Measurements from ENCODE around the gene FGL2. TPM values are rescaled to one million over a fixed set of nuclear protein-coding genes. Genes with fewer than 3 reads are reported as not detected.

Gene FGL2
- total and polyA plus RNA-seq, 5 donors = 8.3 to 31.2 (median 29.4) TPM

GRCh38 chr7:77216181-77216845, 16.7 kb upstream of the FGL2 start:
- intact Hi-C loops (cut with DNase I) = no loop called here
- no peak overlapping the region for H3K27ac ChIP-seq (ENCODE audit: low read length)

GRCh38 chr7:77209479-77210139, 10.0 kb upstream of the FGL2 start:
- no peak for DNase-seq
- intact Hi-C loops (cut with DNase I) = no loop called here
- H3K4me1 ChIP-seq (ENCODE audit: control insufficient read depth, insufficient read depth, low read length) = no peaks in the 10 kb centered on the region
- 92% methylated on average over 6 of the region's 6 CpGs for WGBS
- H3K9me3 ChIP-seq (ENCODE audit: control insufficient read depth, low read length) = peaks cover 2% of the 10 kb centered on the region
- H3K27me3 ChIP-seq (ENCODE audit: control insufficient read depth, insufficient read depth) = no peaks in the 10 kb centered on the region
- H3K27ac ChIP-seq (ENCODE audit: low read length) = no peak overlapping the region
- H3K4me3 ChIP-seq (ENCODE audit: low read length) = no peak overlapping the region
- ATAC-seq = no peak

More at GRCh38 chr7:77216181-77216845, 16.7 kb upstream of the FGL2 start:
- 89% methylated on average over 3 of the region's 3 CpGs for WGBS
- no peak for ATAC-seq
- no peaks in the 10 kb centered on the region for H3K4me1 ChIP-seq (ENCODE audit: control insufficient read depth, insufficient read depth, low read length)
- no peaks in the 10 kb centered on the region for H3K27me3 ChIP-seq (ENCODE audit: control insufficient read depth, insufficient read depth)
- no peak for DNase-seq
- no peak overlapping the region for H3K4me3 ChIP-seq (ENCODE audit: low read length)
- H3K9me3 ChIP-seq (ENCODE audit: control insufficient read depth, low read length) = no peaks in the 10 kb centered on the region

- ATAC-seq (no peak), DNase-seq (no peak)
- Histone ChIP-seq H3K9me3 (ENCODE audit: control insufficient read depth, low read length) (peaks cover 2% of the 10 kb centered on the region), H3K27ac (ENCODE audit: low read length) (no peak overlapping the region), H3K27me3 (ENCODE audit: control insufficient read depth, insufficient read depth) (no peaks in the 10 kb centered on the region), H3K4me3 (ENCODE audit: low read length) (no peak overlapping the region), H3K4me1 (ENCODE audit: control insufficient read depth, insufficient read depth, low read length) (no peaks in the 10 kb centered on the region)
- intact Hi-C loops (cut with DNase I) = no loop called here
Observed at GRCh38 chr7:77208416-77208815, 8.8 kb upstream of the FGL2 start.

- Histone ChIP-seq H3K27ac (ENCODE audit: low read length) (no peak overlapping the region), H3K4me1 (ENCODE audit: control insufficient read depth, insufficient read depth, low read length) (no peaks in the 10 kb centered on the region), H3K27me3 (ENCODE audit: control insufficient read depth, insufficient read depth) (no peaks in the 10 kb centered on the region), H3K9me3 (ENCODE audit: control insufficient read depth, low read length) (peaks cover 2% of the 10 kb centered on the region), H3K4me3 (ENCODE audit: low read length) (no peak overlapping the region)
- intact Hi-C loops (cut with DNase I) = no loop called here
- ATAC-seq = no peak
- WGBS = 98% methylated on average over 3 of the region's 3 CpGs
- no peak for DNase-seq
Observed at GRCh38 chr7:77205706-77206105, 6.1 kb upstream of the FGL2 start.

GRCh38 chr7:77202481-77202976, 2.9 kb upstream of the FGL2 start:
- DNase-seq (no peak), ATAC-seq (no peak)
- H3K27me3 ChIP-seq (ENCODE audit: control insufficient read depth, insufficient read depth) = no peaks in the 10 kb centered on the region
- H3K27ac ChIP-seq (ENCODE audit: low read length) = no peak overlapping the region
- 86% methylated on average over 4 of the region's 4 CpGs for WGBS
- H3K4me3 ChIP-seq (ENCODE audit: low read length) = no peak overlapping the region
- intact Hi-C loops (cut with DNase I) = no loop called here
- peaks cover 3% of the 10 kb centered on the region for H3K4me1 ChIP-seq (ENCODE audit: control insufficient read depth, insufficient read depth, low read length)
- no peaks in the 10 kb centered on the region for H3K9me3 ChIP-seq (ENCODE audit: control insufficient read depth, low read length)

GRCh38 chr7:77200542-77200941, 923 bp upstream of the FGL2 start:
- Histone ChIP-seq H3K9me3 (ENCODE audit: control insufficient read depth, low read length) (no peaks in the 10 kb centered on the region), H3K27me3 (ENCODE audit: control insufficient read depth, insufficient read depth) (no peaks in the 10 kb centered on the region), H3K4me1 (ENCODE audit: control insufficient read depth, insufficient read depth, low read length) (peaks cover 3% of the 10 kb centered on the region), H3K27ac (ENCODE audit: low read length) (no peak overlapping the region), H3K4me3 (ENCODE audit: low read length) (no peak overlapping the region)
- DNase-seq = no peak
- 93% methylated on average over 2 of the region's 2 CpGs for WGBS
- ATAC-seq = no peak
- intact Hi-C loops (cut with DNase I) = no loop called here

GRCh38 chr7:77197141-77197540, 2.5 kb downstream of the FGL2 start:
- no peak for DNase-seq
- intact Hi-C loops (cut with DNase I) = no loop called here
- WGBS = 73% methylated on average over 4 of the region's 4 CpGs
- peak overlapping the region; percentile 39 for H3K4me3 ChIP-seq (ENCODE audit: low read length)
- H3K9me3 ChIP-seq (ENCODE audit: control insufficient read depth, low read length) = no peaks in the 10 kb centered on the region
- peaks cover 3% of the 10 kb centered on the region for H3K4me1 ChIP-seq (ENCODE audit: control insufficient read depth, insufficient read depth, low read length)
- no peak for ATAC-seq
- no peak overlapping the region for H3K27ac ChIP-seq (ENCODE audit: low read length)
- H3K27me3 ChIP-seq (ENCODE audit: control insufficient read depth, insufficient read depth) = no peaks in the 10 kb centered on the region

- WGBS = 86% methylated on average over 4 of the region's 4 CpGs
- no peaks in the 10 kb centered on the region for H3K27me3 ChIP-seq (ENCODE audit: control insufficient read depth, insufficient read depth)
- no peak for ATAC-seq
- intact Hi-C loops (cut with DNase I) = no loop called here
- H3K27ac ChIP-seq (ENCODE audit: low read length) = no peak overlapping the region
- H3K9me3 ChIP-seq (ENCODE audit: control insufficient read depth, low read length) = no peaks in the 10 kb centered on the region
- no peak overlapping the region for H3K4me3 ChIP-seq (ENCODE audit: low read length)
- DNase-seq = no peak
- no peaks in the 10 kb centered on the region for H3K4me1 ChIP-seq (ENCODE audit: control insufficient read depth, insufficient read depth, low read length)
Observed at GRCh38 chr7:77188731-77189437, 10.7 kb downstream of the FGL2 start.

GRCh38 chr7:77185866-77186265, 13.8 kb downstream of the FGL2 start:
- 86% methylated on average over 2 of the region's 2 CpGs for WGBS
- Histone ChIP-seq H3K4me1 (ENCODE audit: control insufficient read depth, insufficient read depth, low read length) (no peaks in the 10 kb centered on the region), H3K9me3 (ENCODE audit: control insufficient read depth, low read length) (no peaks in the 10 kb centered on the region), H3K4me3 (ENCODE audit: low read length) (no peak overlapping the region), H3K27ac (ENCODE audit: low read length) (no peak overlapping the region), H3K27me3 (ENCODE audit: control insufficient read depth, insufficient read depth) (no peaks in the 10 kb centered on the region)
- intact Hi-C loops (cut with DNase I) = no loop called here
- no peak for ATAC-seq
- DNase-seq = no peak

GRCh38 chr7:77184990-77185389, 14.6 kb downstream of the FGL2 start:
- DNase-seq = no peak
- no peak overlapping the region for H3K27ac ChIP-seq (ENCODE audit: low read length)
- no peak for ATAC-seq
- H3K4me1 ChIP-seq (ENCODE audit: control insufficient read depth, insufficient read depth, low read length) = no peaks in the 10 kb centered on the region
- intact Hi-C loops (cut with DNase I) = no loop called here
- H3K9me3 ChIP-seq (ENCODE audit: control insufficient read depth, low read length) = no peaks in the 10 kb centered on the region
- H3K4me3 ChIP-seq (ENCODE audit: low read length) = no peak overlapping the region
- 55% methylated on average over 3 of the region's 3 CpGs for WGBS
- no peaks in the 10 kb centered on the region for H3K27me3 ChIP-seq (ENCODE audit: control insufficient read depth, insufficient read depth)

GRCh38 chr7:77184463-77184862, 15.2 kb downstream of the FGL2 start:
- Histone ChIP-seq H3K4me3 (ENCODE audit: low read length) (no peak overlapping the region), H3K27me3 (ENCODE audit: control insufficient read depth, insufficient read depth) (no peaks in the 10 kb centered on the region), H3K9me3 (ENCODE audit: control insufficient read depth, low read length) (no peaks in the 10 kb centered on the region), H3K4me1 (ENCODE audit: control insufficient read depth, insufficient read depth, low read length) (no peaks in the 10 kb centered on the region), H3K27ac (ENCODE audit: low read length) (no peak overlapping the region)
- DNase-seq (no peak), ATAC-seq (no peak)
- intact Hi-C loops (cut with DNase I) = no loop called here

Data from right cardiac atrium (tissue), 5 donors.